HG03280 (cell line): Measurements from ENCODE around the gene MRPS16.
A peak's percentile ranks its signal among the peaks of the same experiment; 100 is the strongest.
"Not testable (repeated sequence)": the region's sequence is repeated elsewhere in the genome, so short reads cannot be mapped to it uniquely, and the experiment has no call there.

Experiments used
- ATAC-seq: cut with Tn5 transposase; IDR thresholded peaks from one replicate; pipeline ENCODE4 v1.9.1; 2021; ENCODE audit warnings: mild to moderate bottlenecking, moderate library complexity; ENCODE audit not compliant: unreplicated experiment

MRPS16 gene

GRCh38 chr10:73252445-73253224 is at the start of gene MRPS16:
TSS of gene MRPS16 (minus strand) at chr10:73252644. CDS start at chr10:73252482, 162 bp downstream.
- peak; percentile 80 for ATAC-seq

GRCh38 chr10:73296946-73297345 is 44.5 kb upstream of the MRPS16 start:
- ATAC-seq: no peak

GRCh38 chr10:73293461-73293860 is 41.0 kb upstream of the MRPS16 start:
- ATAC-seq: no peak

- no peak for ATAC-seq
Measured at GRCh38 chr10:73289958-73290357, 37.5 kb upstream of the MRPS16 start.

- no peak for ATAC-seq
Measured at GRCh38 chr10:73287441-73287840, 35.0 kb upstream of the MRPS16 start.

- ATAC-seq: no peak
Measured at GRCh38 chr10:73281097-73281496, 28.7 kb upstream of the MRPS16 start.

GRCh38 chr10:73264423-73264822 is 12.0 kb upstream of the MRPS16 start:
- ATAC-seq: no peak

GRCh38 chr10:73263693-73264347 is 11.4 kb upstream of the MRPS16 start:
- ATAC-seq: no peak

GRCh38 chr10:73262880-73263555 is 10.6 kb upstream of the MRPS16 start:
- no peak for ATAC-seq

GRCh38 chr10:73262105-73262730 is 9.8 kb upstream of the MRPS16 start:
- ATAC-seq: no peak

GRCh38 chr10:73261362-73261995 is 9.0 kb upstream of the MRPS16 start:
- no peak for ATAC-seq

- not testable (repeated sequence) for ATAC-seq
Measured at GRCh38 chr10:73258612-73259011, 6.2 kb upstream of the MRPS16 start.

- no peak for ATAC-seq
Measured at GRCh38 chr10:73253225-73253555, 746 bp upstream of the MRPS16 start.

GRCh38 chr10:73251683-73252444 is 580 bp downstream of the MRPS16 start:
- no peak for ATAC-seq

- no peak for ATAC-seq
Measured at GRCh38 chr10:73248259-73248724, 4.2 kb downstream of the MRPS16 start.

GRCh38 chr10:73247509-73248258 is 4.8 kb downstream of the MRPS16 start:
- no peak for ATAC-seq

- ATAC-seq: peak; percentile 81
Measured at GRCh38 chr10:73246646-73247508, 5.6 kb downstream of the MRPS16 start, which contains the start of gene DNAJC9. TSS of gene DNAJC9 (minus strand) at chr10:73247255. CDS start at chr10:73247189, 66 bp downstream.

- ATAC-seq: no peak
Measured at GRCh38 chr10:73246322-73246645, 6.2 kb downstream of the MRPS16 start.
